ENCODE results near the gene SSX2IP.
"Not testable (repeated sequence)": the region's sequence is repeated elsewhere in the genome, so short reads cannot be mapped to it uniquely, and the experiment has no call there.

Gene SSX2IP

GRCh38 chr1:84731519-84731918 lies 41.3 kb upstream of the SSX2IP start:
- DNase-seq (ENCODE audit: extremely low read depth, low read depth), result no peak

DNA sequence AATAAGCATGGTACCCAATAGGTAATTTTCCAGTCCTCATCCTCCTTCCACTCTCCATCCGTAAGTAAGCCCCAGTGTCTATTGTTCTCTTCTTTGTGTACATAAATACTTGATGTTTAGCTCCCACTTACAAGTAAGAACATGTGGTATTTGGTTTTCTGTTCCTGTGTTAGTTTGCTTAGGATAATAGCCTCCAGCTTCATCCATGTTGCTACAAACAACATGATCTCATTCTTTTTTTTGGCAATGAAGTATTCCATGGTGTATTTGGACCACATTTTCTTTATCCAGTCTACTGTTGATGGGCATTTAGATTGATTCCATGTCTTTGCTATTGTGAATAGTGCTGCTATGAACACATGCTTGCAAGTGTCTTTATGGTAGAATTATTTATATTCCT lies 37.5 kb upstream of the SSX2IP start:
- DNase-seq (ENCODE audit: extremely low read depth, low read depth), result not testable (repeated sequence)

More at GRCh38 chr1:84731519-84731918, 41.3 kb upstream of the SSX2IP start:
- TF ChIP-seq CTCF (IDR thresholded peaks at IDR 0.05; ENCODE audit: low read depth, low read length), result no peak

DNA sequence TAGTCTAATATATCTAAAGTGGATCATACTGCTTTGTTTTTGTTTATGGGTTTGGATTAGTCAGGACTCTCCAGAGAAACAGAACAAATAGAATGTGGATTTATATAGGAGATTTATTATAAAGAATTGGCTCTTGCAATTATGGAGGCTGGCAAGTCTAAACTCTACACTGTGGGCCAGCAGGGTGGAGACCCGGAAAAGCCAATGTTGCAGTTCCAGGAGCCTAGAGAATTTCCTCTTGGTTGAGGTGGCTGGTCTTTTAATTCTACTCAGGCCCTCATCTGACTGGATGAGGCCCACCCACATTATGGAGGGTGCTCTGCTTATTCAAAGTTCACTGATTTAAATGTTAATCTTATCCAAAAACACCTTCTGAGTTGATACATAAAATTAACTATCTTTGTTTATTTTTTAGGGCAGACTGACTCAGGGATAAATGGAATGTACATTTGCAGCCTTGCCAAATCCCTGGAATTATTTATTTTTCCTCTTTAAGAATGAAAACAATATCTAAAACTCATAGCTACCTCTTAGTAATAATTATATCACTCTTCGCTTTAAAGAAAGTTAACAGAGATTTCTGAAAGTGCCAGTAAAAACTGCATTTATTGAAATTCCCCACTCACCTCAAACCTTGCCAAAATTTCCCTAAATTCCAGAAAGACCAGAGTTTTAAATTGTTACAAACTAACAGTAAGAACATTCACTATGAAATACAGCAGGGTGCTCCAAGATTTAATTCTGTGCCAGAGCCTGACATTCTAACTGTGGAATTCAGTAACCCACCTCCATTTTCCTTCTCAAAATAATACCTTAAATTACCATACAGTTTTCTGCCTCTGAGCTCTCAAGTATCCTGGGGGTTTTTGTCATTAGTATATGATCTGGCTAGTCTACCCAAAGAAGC lies 36.6 kb upstream of the SSX2IP start:
- no peak for TF ChIP-seq CTCF (IDR thresholded peaks at IDR 0.05; ENCODE audit: low read depth, low read length)
- DNase-seq (ENCODE audit: extremely low read depth, low read depth), result no peak

DNA sequence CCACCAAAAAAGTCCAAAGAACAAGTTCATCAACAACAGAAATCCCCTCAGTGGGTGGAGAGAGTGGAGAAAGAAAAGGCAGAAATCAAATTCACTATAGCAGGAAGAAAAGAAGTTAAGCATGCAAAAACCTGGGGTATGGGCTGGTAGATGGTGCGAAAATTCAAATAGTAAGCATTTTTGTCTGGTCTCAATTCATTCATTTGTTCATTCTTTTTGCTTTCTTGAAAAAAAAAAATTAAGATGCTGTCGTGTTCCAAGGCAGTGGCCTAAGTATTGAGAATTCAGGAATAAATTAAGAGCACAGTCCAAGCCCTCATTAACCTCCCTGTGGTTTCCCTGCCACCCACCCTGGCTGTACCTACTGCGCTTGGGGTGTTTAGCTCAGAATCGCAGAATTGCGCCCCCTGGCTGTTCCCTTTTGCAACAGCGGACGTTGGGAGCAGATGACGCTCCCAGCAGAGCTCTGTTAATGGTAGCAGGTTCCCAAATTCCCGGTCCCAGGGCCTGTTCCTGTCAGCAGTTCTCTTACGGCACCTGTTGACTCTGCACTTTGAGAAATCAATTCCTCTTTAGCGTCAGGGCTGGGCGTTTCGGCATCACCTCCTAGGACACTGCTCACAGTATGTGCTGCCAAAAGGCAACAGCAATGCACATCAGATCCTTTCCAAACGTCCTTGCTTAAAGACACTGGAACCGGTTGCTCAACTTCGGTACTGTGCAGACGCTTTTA lies 34.0 kb upstream of the SSX2IP start:
- no peak; the same call in 1 of the 2 replicates for TF ChIP-seq CTCF (IDR thresholded peaks at IDR 0.05; ENCODE audit: low read depth, low read length)
- DNase-seq (ENCODE audit: extremely low read depth, low read depth), result no peak

DNA sequence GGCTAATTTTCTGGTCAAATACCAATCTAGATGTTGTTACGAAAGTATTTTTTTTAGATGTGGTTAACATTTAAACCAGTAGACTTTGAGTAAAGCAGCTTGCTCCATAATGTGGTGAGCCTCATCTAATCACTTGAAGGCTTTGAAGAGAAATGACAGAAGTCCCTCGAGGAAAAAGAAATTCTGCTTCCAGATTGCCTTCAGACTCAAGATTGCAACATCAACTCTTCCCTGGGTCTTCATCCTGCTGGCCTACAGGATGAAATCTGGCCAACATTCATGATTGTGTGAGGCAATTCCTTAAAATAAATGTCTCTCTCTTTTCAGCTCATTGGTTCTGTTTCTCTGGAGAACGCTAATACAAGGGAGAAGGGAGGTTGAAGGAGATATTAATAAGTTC lies 32.5 kb upstream of the SSX2IP start:
- no peak for TF ChIP-seq CTCF (IDR thresholded peaks at IDR 0.05; ENCODE audit: low read depth, low read length)
- DNase-seq (ENCODE audit: extremely low read depth, low read depth), result no peak

DNA sequence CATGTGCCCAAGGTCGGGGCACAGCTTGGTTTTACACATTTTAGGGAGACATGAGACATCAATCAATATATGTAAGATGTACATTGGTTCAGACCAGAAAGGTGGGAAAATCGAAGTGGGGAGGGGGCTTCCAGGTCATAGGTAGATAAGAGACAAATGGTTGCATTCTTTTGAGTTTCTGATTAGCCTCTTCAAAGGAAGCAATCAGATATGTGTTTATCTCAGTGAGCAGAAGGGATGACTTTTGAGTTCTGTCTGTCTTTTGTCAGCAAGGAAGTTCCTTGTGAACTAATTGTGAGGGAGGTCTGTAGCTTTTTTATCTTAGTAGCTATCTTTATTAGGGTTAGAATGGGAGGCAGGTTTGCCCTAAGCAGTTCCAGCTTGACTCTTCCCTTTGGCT lies 31.6 kb upstream of the SSX2IP start:
- DNase-seq (ENCODE audit: extremely low read depth, low read depth), result not testable (repeated sequence)

- DNase-seq (ENCODE audit: extremely low read depth, low read depth), result no peak
These were observed 30.9 kb upstream of the SSX2IP start for GRCh38 chr1:84721152-84721551.

More at GRCh38 chr1:84721152-84721551, 30.9 kb upstream of the SSX2IP start:
- TF ChIP-seq CTCF (IDR thresholded peaks at IDR 0.05; ENCODE audit: low read depth, low read length), result no peak

All from AG09319 (cell line).